CD4-positive, alpha-beta T cell (primary cell): ENCODE measurements around the gene NKAIN2. TPM values are rescaled to one million over a fixed set of nuclear protein-coding genes. Genes with fewer than 3 reads are reported as not detected.

Source experiments
- ATAC-seq: fragments of 200-7000 bp; cut with Tn5 transposase; one replicate; pipeline ENCODE4 v1.10.0; 2022; ENCODE audit warnings: mild to moderate bottlenecking; ENCODE audit not compliant: poor library complexity
- CTCF ChIA-PET: fragments of 350-600 bp; sonication (Branson Sonifier 250); formaldehyde crosslinking; loops from one replicate; lab custom pipeline; 2021; ENCODE audit warnings: antibody characterized with exemption, inconsistent platforms; lab: Charles Lee
- POLR2A ChIA-PET: fragments of 350-600 bp; sonication (Branson Sonifier 250); formaldehyde crosslinking; loops from one replicate; lab custom pipeline; 2021; ENCODE audit warnings: antibody characterized with exemption, inconsistent platforms; lab: Charles Lee
- DNase-seq, 14 experiments: peaks; one replicate each; pipeline ENCODE4 v3.0.0-alpha.2; 2013 to 2020; ENCODE audit warnings: mixed read lengths in 2 of 14
- H3K27ac ChIP-seq, 2 donors: one replicate each; pipeline versions ENCODE4 v1.5.1 to v1.7.0; 2013; ENCODE audit warnings: low read length in 2 of 2, low read depth in 1 of 2, mild to moderate bottlenecking in 1 of 2
- H3K27me3 ChIP-seq, 2 experiments: 1 replicate in 1 of 2; 2 replicates in 1 of 2; pipeline versions ENCODE4 v1.6.1 to v1.7.0; 2013; ENCODE audit warnings: low read length in 2 of 2, control low read depth in 1 of 2, mild to moderate bottlenecking in 1 of 2, moderate library complexity in 1 of 2; ENCODE audit not compliant: insufficient read depth in 2 of 2, control insufficient read depth in 1 of 2
- H3K36me3 ChIP-seq: one replicate; pipeline ENCODE4 v1.6.1; 2013; ENCODE audit warnings: low read length, control low read depth; ENCODE audit not compliant: insufficient read depth
- H3K4me1 ChIP-seq: one replicate; pipeline ENCODE4 v1.6.1; 2013; ENCODE audit warnings: low read length, control low read depth; ENCODE audit not compliant: insufficient read depth
- H3K4me3 ChIP-seq: one replicate; pipeline ENCODE4 v1.5.1; 2013; ENCODE audit warnings: mild to moderate bottlenecking, low read length, moderate library complexity
- H3K9me3 ChIP-seq, 2 experiments: 1 replicate in 1 of 2; 2 replicates in 1 of 2; pipeline versions ENCODE4 v1.6.1 to v1.7.0; 2013; ENCODE audit warnings: low read length in 2 of 2, mild to moderate bottlenecking in 2 of 2, control low read depth in 1 of 2, moderate library complexity in 1 of 2; ENCODE audit not compliant: control insufficient read depth in 1 of 2, insufficient read depth in 1 of 2
- H3K27ac Mint-ChIP-seq: one replicate; pipeline ENCODE4 v1.8.0; 2020; ENCODE audit warnings: mixed read lengths
- H3K27me3 Mint-ChIP-seq: one replicate; pipeline ENCODE4 v1.8.0; 2021; ENCODE audit warnings: mixed read lengths
- H3K36me3 Mint-ChIP-seq: one replicate; pipeline ENCODE4 v1.8.0; 2021; ENCODE audit warnings: low read depth, mixed read lengths
- H3K4me1 Mint-ChIP-seq: one replicate; pipeline ENCODE4 v1.8.0; 2021; ENCODE audit warnings: low read depth, mixed read lengths
- H3K4me3 Mint-ChIP-seq: one replicate; pipeline ENCODE4 v1.8.0; 2020; ENCODE audit warnings: mild to moderate bottlenecking, mixed read lengths
- H3K9me3 Mint-ChIP-seq: one replicate; pipeline ENCODE4 v1.8.0; 2020; ENCODE audit warnings: mixed read lengths
- CTCF ChIP-seq: fragments of 200-600 bp; IDR thresholded peaks from one replicate; pipeline ENCODE4 v1.8.0; 2022; ENCODE audit warnings: antibody characterized with exemption, mild to moderate bottlenecking
- intact Hi-C, 2 experiments: fragments of 100-400 bp; cut with DNase I in 1 of 2; cut with micrococcal nuclease in 1 of 2; formaldehyde crosslinking; loops; one replicate each; pipeline versions ENCODE4 v1.15.1 to v1.9.0; 2023 to 2025; cut with DNase I, micrococcal nuclease
- total RNA-seq, 174 experiments: library from RNA in 2 of 174; stranded (reverse) in 2 of 174; gene quantifications; one replicate each; pipeline ENCODE4 v1.2.3 and lab custom pipeline; 2021 to 2026

Gene NKAIN2
- total RNA-seq, 2 experiments from 2014 or later = not detected

GRCh38 chr6:124052120-124052519, 248.5 kb downstream of the NKAIN2 start:
- ATAC-seq (no peak), DNase-seq (no peak)
- no peaks in the 10 kb centered on the region for H3K9me3 Mint-ChIP-seq
- Histone ChIP-seq H3K4me1 (no peaks in the 10 kb centered on the region), H3K36me3 (no peaks in the 10 kb centered on the region), H3K9me3 (no peaks in the 10 kb centered on the region), H3K4me3 (no peak overlapping the region), H3K27me3 (no peaks in the 10 kb centered on the region), H3K27ac (no peak overlapping the region)
- ChIA-PET POLR2A (no interaction called here), CTCF (no interaction called here)
- intact Hi-C loops = no loop called here
- no peaks in the 10 kb centered on the region for H3K27me3 Mint-ChIP-seq
- no peak overlapping the region for H3K27ac Mint-ChIP-seq
- H3K4me1 Mint-ChIP-seq = no peaks in the 10 kb centered on the region
- H3K36me3 Mint-ChIP-seq = no peaks in the 10 kb centered on the region
- TF ChIP-seq CTCF = no peak
- H3K4me3 Mint-ChIP-seq = no peak overlapping the region

GRCh38 chr6:124053315-124053714, 249.7 kb downstream of the NKAIN2 start:
- no peaks in the 10 kb centered on the region for H3K9me3 Mint-ChIP-seq
- no peaks in the 10 kb centered on the region for H3K27me3 Mint-ChIP-seq
- intact Hi-C loops = no loop called here
- POLR2A ChIA-PET = no interaction called here
- Histone ChIP-seq H3K9me3 (no peaks in the 10 kb centered on the region), H3K4me1 (no peaks in the 10 kb centered on the region), H3K27me3 (no peaks in the 10 kb centered on the region), H3K36me3 (no peaks in the 10 kb centered on the region), H3K27ac (no peak overlapping the region), H3K4me3 (no peak overlapping the region)
- CTCF ChIA-PET = no interaction called here
- DNase-seq (no peak), ATAC-seq (no peak)
- no peaks in the 10 kb centered on the region for H3K36me3 Mint-ChIP-seq
- H3K4me1 Mint-ChIP-seq = no peaks in the 10 kb centered on the region
- no peak for TF ChIP-seq CTCF
- no peak overlapping the region for H3K4me3 Mint-ChIP-seq
- H3K27ac Mint-ChIP-seq = no peak overlapping the region

- no peaks in the 10 kb centered on the region for H3K9me3 Mint-ChIP-seq
- ATAC-seq (no peak), DNase-seq (no peak)
- intact Hi-C loops = no loop called here
- no peak overlapping the region for H3K27ac Mint-ChIP-seq
- H3K4me1 Mint-ChIP-seq = no peaks in the 10 kb centered on the region
- ChIA-PET POLR2A (no interaction called here), CTCF (no interaction called here)
- H3K27me3 Mint-ChIP-seq = no peaks in the 10 kb centered on the region
- no peak overlapping the region for H3K4me3 ChIP-seq
- no peak for TF ChIP-seq CTCF
- H3K36me3 Mint-ChIP-seq = no peaks in the 10 kb centered on the region
- H3K9me3 ChIP-seq = no peaks in the 10 kb centered on the region
- no peak overlapping the region for H3K4me3 Mint-ChIP-seq
- no peaks in the 10 kb centered on the region for H3K36me3 ChIP-seq
- H3K27ac ChIP-seq = no peak overlapping the region
- H3K4me1 ChIP-seq = no peaks in the 10 kb centered on the region
- no peaks in the 10 kb centered on the region for H3K27me3 ChIP-seq
Observed at GRCh38 chr6:124054034-124054433, 250.4 kb downstream of the NKAIN2 start.
